Stimulated activated naive CD4-positive, alpha-beta T cell (primary cell): ENCODE measurements around the gene MLX.
"Not testable (repeated sequence)": the region's sequence is repeated elsewhere in the genome, so short reads cannot be mapped to it uniquely, and the experiment has no call there.

Experiments used
- DNase-seq, 6 experiments: peaks; one replicate each; lab custom pipeline; 2025; lab: John Stamatoyannopoulos, UW

Gene MLX

GRCh38 chr17:42536372-42537155, 30.3 kb upstream of the MLX start:
- peak; percentile 35 to 71 (median 64) for DNase-seq

- DNase-seq, result no peak
Measured at GRCh38 chr17:42537156-42537805, 29.6 kb upstream of the MLX start.

DNA sequence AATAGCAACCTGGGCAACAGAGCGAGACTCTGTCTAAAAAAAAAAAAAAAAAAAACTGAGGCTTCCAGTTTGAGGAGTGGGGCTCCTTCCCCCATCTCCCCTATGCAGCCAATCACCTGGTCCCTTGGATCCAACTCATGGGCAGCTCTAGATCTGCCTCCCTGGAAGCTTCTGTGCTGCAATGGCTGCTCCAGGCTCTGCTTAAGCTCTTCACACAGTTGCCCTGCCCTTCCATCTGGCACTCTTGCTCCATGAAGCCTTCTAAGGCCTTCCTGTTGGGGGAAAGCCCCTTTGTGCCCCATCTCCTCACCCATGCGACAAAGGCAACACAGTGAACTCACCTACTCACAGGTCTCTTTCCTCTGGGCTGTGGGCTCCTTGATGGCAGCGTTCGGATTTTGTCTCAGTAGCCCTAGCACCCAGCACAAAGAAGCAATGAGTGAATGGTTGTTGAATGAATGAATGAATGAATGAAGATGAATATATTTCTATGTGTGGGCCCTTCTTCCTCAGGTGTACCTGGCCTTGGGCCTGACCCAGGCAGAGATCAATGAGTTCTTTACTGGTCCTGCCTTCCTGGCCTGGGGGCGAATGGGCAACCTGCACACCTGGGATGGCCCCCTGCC, 29.0 kb upstream of the MLX start:
- DNase-seq, result no peak

DNA sequence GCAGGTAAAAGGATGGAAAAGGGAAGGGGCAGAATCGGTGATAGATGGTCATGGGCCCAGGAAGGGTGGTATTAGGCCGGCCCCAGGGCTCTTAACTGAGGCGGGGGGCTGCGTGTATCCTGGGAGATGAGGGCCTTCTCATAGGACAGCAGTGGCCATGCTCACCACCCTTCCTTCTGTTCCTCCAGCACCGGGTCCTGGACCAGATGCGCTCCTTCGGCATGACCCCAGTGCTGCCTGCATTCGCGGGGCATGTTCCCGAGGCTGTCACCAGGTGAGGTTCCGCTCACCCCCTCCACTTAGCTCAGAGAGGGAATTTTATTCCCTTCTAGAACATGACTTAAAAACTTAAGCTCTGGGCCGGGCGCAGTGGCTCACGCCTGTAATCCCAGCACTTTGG, 28.4 kb upstream of the MLX start:
- no peak for DNase-seq

GRCh38 chr17:42540558-42540957, 26.3 kb upstream of the MLX start:
- DNase-seq, result not testable (repeated sequence)

GRCh38 chr17:42541041-42541833, 25.7 kb upstream of the MLX start:
- peak in 1 of 6 experiments; percentile 27 for DNase-seq

DNA sequence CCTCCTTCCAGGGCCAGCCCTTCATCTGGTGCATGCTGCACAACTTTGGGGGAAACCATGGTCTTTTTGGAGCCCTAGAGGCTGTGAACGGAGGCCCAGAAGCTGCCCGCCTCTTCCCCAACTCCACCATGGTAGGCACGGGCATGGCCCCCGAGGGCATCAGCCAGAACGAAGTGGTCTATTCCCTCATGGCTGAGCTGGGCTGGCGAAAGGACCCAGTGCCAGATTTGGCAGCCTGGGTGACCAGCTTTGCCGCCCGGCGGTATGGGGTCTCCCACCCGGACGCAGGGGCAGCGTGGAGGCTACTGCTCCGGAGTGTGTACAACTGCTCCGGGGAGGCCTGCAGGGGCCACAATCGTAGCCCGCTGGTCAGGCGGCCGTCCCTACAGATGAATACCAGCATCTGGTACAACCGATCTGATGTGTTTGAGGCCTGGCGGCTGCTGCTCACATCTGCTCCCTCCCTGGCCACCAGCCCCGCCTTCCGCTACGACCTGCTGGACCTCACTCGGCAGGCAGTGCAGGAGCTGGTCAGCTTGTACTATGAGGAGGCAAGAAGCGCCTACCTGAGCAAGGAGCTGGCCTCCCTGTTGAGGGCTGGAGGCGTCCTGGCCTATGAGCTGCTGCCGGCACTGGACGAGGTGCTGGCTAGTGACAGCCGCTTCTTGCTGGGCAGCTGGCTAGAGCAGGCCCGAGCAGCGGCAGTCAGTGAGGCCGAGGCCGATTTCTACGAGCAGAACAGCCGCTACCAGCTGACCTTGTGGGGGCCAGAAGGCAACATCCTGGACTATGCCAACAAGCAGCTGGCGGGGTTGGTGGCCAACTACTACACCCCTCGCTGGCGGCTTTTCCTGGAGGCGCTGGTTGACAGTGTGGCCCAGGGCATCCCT, 23.5 kb upstream of the MLX start:
- DNase-seq, result no peak

GRCh38 chr17:42544874-42545283, 22.0 kb upstream of the MLX start:
- DNase-seq, result no peak

DNA sequence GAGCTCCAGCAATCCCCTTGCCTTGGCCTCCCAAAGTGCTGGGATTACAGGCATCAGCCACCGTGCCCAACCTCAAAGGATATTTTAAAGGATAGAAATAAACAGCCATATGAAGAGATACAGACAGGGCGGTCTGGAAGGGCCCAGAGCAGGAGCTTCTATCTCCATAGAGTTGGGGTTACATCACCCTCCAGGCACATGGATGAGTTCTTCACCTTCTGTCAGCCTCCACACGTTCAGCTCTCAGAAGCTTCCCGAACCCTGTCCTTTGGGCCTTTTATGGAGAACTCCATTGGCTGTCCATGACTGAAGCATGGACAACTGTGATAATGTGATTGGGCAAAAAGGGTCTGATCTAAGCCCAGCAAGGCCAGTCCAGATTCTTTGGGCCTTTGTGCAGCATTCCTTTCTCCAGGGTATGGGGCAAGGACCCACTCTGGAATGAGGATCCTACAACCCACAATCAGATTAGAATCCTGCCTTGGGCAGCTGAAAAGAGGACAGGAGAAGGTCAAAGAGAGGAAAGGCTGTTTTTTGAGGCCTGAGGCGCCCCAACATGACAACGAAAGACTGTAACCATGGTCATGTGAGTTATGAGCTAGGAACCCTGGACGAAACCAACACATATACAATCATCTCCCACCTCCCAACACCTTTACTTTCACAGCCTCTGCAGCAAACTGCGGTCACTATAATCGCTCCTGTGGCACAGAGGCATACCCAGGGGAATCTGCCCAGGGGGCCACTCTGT, 21.0 kb upstream of the MLX start:
- not testable (repeated sequence) for DNase-seq

DNA sequence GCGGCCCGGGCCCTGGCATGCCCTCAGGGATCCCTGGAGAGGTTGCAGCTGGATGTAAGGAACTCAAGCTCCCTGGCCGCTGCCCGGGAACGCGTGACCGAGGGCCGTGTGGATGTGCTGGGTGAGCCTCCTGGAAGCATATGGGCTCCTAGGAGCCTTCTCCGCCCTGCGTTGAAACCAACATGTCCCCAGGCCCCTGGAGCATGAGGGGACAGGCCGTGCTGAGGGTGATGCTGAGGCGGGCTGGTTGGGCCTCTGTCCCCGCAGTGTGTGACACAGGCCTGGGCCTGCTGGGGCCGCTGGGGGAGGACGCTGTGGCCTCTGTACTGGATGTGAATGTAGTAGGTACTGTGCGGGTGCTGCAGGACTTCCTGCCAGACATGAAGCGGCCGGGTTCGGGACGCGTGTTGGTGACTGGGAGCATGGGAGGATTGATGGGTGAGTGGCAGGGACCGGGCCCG, 19.9 kb upstream of the MLX start:
- DNase-seq, result no peak

DNA sequence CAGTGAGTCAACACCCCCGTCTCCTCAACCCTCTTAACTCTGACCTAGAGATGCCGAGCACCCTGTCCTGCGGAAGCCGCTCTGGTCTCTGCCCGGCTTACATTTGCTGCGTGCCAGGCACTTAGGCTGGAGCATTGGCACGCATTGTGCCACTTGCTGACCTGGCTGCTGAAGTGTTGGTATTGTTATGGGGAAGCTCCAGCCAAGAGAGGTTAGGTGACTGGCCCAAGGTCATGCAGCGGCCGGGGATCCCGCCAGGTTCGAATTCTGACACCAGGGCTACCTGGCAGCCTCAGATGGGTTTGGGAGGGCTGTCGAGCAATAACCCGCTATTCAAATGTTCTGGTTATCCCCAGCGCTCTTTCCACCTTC, 19.2 kb upstream of the MLX start:
- DNase-seq, result no peak

DNA sequence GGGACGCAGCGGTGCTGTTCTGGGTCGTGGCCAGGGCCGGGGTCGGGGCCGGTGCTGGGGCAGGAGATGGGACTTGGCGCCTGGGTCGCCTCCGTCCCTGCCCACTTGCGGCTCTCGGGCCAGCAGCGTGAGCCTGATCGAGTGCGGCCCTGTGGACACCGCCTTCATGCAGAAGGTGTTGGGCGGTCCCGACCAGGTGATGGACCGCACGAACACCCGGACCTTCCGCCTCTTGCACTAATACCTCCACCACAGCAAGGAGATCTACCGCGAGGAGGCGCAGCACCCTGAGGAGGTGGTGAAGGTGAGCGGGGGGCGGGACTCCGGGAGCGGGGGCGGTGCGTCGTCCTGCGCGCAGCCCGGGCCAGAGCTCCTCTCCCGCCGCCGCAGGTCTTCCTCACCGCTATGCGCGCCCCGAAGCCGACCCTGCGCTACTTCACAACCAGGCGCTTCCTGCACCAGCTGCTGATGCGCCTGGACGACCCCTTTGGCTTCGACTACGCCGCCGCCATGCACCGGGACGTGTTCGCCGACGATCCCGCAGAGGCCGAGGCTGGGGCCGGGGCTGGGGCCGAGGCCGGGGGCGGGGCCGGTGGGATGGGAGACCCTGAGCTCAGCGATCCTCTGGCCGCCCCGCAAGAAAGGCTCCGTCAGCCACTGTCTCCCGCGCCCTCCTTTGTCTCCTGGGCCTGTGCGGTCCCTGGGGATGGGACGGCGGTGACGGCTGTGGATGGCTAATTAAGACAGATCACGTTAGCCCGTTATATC, 18.6 kb upstream of the MLX start:
- DNase-seq, result peak; percentile 29 to 75 (median 69)

- no peak for DNase-seq
Measured at GRCh38 chr17:42548993-42549755, 17.7 kb upstream of the MLX start.

DNA sequence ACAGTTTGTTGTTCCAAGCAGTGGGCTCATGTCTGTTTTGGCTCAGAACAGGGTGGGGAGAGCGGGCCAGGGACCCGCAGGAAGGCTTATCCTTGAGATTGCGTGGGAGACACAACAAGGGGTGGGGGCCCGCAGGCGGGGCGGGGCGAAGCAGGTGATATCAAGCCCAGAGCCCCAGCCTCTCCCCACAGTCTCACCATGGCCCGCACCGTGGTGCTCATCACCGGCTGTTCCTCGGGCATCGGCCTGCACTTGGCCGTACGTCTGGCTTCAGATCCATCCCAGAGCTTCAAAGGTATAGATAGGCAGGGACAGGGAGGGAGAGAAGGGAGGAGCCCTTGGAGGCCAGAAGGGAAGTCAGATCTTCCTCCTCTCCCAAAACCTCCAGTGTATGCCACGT, 14.2 kb upstream of the MLX start, which contains the start of gene HSD17B1:
Gene HSD17B1 (plus strand): TSS at position 188 of the 400 bp plus-strand sequence. CDS start 11 bp downstream, at position 199.
- not testable (repeated sequence) for DNase-seq

DNA sequence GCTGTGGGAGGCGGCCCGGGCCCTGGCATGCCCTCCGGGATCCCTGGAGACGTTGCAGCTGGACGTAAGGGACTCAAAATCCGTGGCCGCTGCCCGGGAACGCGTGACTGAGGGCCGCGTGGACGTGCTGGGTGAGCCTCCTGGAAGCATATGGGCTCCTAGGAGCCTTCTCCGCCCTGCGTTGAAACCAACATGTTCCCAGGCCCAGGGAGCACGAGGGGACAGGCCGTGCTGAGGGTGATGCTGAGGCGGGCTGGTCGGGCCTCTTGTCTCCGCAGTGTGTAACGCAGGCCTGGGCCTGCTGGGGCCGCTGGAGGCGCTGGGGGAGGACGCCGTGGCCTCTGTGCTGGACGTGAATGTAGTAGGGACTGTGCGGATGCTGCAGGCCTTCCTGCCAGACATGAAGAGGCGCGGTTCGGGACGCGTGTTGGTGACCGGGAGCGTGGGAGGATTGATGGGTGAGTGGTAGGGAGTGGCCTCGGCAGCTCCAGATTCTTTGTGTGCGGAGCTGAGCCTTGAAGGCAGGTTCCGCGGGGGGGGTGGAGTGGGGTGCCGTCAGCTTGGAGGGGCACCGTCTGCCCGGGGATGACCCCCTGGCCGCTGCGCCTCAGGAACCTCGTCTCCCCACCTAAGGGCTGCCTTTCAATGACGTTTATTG, 13.6 kb upstream of the MLX start:
- DNase-seq, result peak in 1 of 6 experiments; percentile 7

DNA sequence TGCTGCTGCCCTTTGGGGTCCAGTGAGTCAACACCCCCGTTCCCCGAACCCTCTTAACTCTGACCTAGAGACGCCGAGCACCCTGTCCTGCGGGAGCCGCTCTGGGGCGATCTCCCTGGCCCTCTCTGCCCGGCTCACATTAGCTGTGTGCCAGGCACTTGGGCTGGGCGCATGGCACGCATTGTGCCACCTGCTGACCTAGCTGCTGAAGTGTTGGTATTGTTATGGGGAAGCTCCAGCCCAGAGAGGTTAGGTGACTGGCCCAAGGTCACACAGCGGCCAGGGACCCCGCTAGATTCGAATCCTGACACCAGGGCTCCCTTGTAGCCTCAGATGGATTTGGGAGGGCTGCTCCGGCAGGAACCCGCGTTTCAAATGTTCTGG, 13.0 kb upstream of the MLX start:
- DNase-seq, result peak in 1 of 6 experiments; percentile 44

- DNase-seq, result peak; percentile 53 to 70 (median 64)
Measured at GRCh38 chr17:42554250-42555121, 12.4 kb upstream of the MLX start.
